AG10803 (cell line): Measurements from ENCODE around the gene SNX19.
A peak's percentile ranks its signal among the peaks of the same experiment; 100 is the strongest.

Experiments
- DNase-seq: peaks from one replicate; pipeline ENCODE4 v3.0.0; 2010; ENCODE audit warnings: low read depth
- H3K4me3 ChIP-seq: 2 replicates; pipeline ENCODE4 v1.5.1; 2011; ENCODE audit warnings: mild to moderate bottlenecking, low read length, control low read depth
- CTCF ChIP-seq: conservative IDR thresholded peaks from 2 replicates; pipeline ENCODE4 v1.5.1; 2011; ENCODE audit warnings: mild to moderate bottlenecking, low read length, control low read depth, inconsistent platforms

Gene SNX19

GRCh38 chr11:130916238-130916855, at the start of gene SNX19:
SNX19 (minus strand) TSS chr11:130916479; CDS start chr11:130915939, 540 bp downstream.
- DNase-seq, result peak; percentile 88
- H3K4me3 ChIP-seq, result peak within 1 kb of the TSS; percentile 93
- TF ChIP-seq CTCF, result peak; percentile 59

GRCh38 chr11:130964058-130964792, 47.9 kb upstream of the SNX19 start:
- no peak for TF ChIP-seq CTCF
- H3K4me3 ChIP-seq, result no peak overlapping the region
- DNase-seq, result no peak

GRCh38 chr11:130947889-130948288, 31.6 kb upstream of the SNX19 start:
- no peak for DNase-seq
- TF ChIP-seq CTCF, result no peak
- no peak overlapping the region for H3K4me3 ChIP-seq

- no peak for TF ChIP-seq CTCF
- no peak for DNase-seq
- no peak overlapping the region for H3K4me3 ChIP-seq
Measured at GRCh38 chr11:130947481-130947880, 31.2 kb upstream of the SNX19 start.

- DNase-seq, result no peak
- H3K4me3 ChIP-seq, result no peak overlapping the region
- TF ChIP-seq CTCF, result no peak
Measured at GRCh38 chr11:130947058-130947457, 30.8 kb upstream of the SNX19 start.

GRCh38 chr11:130945896-130946295, 29.6 kb upstream of the SNX19 start:
- TF ChIP-seq CTCF, result no peak
- DNase-seq, result peak; percentile 76
- no peak overlapping the region for H3K4me3 ChIP-seq

GRCh38 chr11:130940706-130941105, 24.4 kb upstream of the SNX19 start:
- no peak for TF ChIP-seq CTCF
- H3K4me3 ChIP-seq, result no peak overlapping the region
- DNase-seq, result peak; percentile 72
